SK-N-SH (cell line): Measurements from ENCODE around the gene GRIP1. TPM values are rescaled to one million over a fixed set of nuclear protein-coding genes. Genes with fewer than 3 reads are reported as not detected.

Experiments used
- CTCF ChIA-PET: fragments of 300-600, 350-600 bp; formaldehyde crosslinking; extraction: SDS; loops from one replicate; lab custom pipeline; 2021; lab: Yijun Ruan, JAX
- POLR2A ChIA-PET: fragments of 350-600 bp; sonication (Branson Sonifier 250); formaldehyde crosslinking; extraction: SDS; loops from one replicate; lab custom pipeline; 2020; ENCODE audit warnings: antibody characterized with exemption, inconsistent platforms; lab: Yijun Ruan, JAX
- DNase-seq: peaks from one replicate; pipeline ENCODE4 v3.0.0; 2012
- H2AFZ ChIP-seq: fragments of 200-600 bp; sonication (generic); 2 replicates; pipeline ENCODE4 v1.8.1; 2016; ENCODE audit warnings: antibody characterized with exemption, mild to moderate bottlenecking, low read depth
- H3F3A ChIP-seq: fragments of 200-600 bp; sonication (generic); replicated peaks from 2 replicates; pipeline ENCODE3; 2016; ENCODE audit warnings: antibody characterized with exemption, mild to moderate bottlenecking; ENCODE audit not compliant: insufficient read depth
- H3K27ac ChIP-seq, 2 experiments: fragments of 200-500 bp in 1 of 2; fragments of 200-600 bp in 1 of 2; sonication (Bioruptor generic) in 1 of 2; sonication (generic), shearing (Covaris generic) in 1 of 2; 2 replicates each; pipeline versions ENCODE4 v1.5.1 to v1.6.1; 2014 to 2016; ENCODE audit warnings: low read depth in 2 of 2, inconsistent platforms in 1 of 2, low read length in 1 of 2, mild to moderate bottlenecking in 1 of 2, mixed read lengths in 1 of 2
- H3K27me3 ChIP-seq: fragments of 200-600 bp; sonication (generic), shearing (Covaris generic); 2 replicates; pipeline ENCODE4 v1.6.1; 2016; ENCODE audit warnings: mixed run types; ENCODE audit not compliant: insufficient read depth
- H3K36me3 ChIP-seq, 2 experiments: fragments of 200-500 bp in 1 of 2; fragments of 200-600 bp in 1 of 2; sonication (Bioruptor generic) in 1 of 2; sonication (generic) in 1 of 2; replicated peaks in 1 of 2; 2 replicates each; pipeline versions ENCODE3 to v1.5.1; 2014 to 2016; ENCODE audit warnings: low read length in 1 of 2, mild to moderate bottlenecking in 1 of 2; ENCODE audit not compliant: insufficient read depth in 2 of 2, control insufficient read depth in 1 of 2
- H3K4me1 ChIP-seq, 2 experiments: fragments of 200-500 bp in 1 of 2; fragments of 200-600 bp in 1 of 2; sonication (Bioruptor generic) in 1 of 2; sonication (generic), shearing (Covaris generic) in 1 of 2; 2 replicates each; pipeline versions ENCODE4 v1.5.1 to v1.6.1; 2014 to 2016; ENCODE audit warnings: low read depth in 1 of 2, low read length in 1 of 2, mixed run types in 1 of 2; ENCODE audit not compliant: insufficient read depth in 2 of 2, control insufficient read depth in 1 of 2
- H3K4me2 ChIP-seq: fragments of 200-600 bp; sonication (generic), shearing (Covaris generic); 2 replicates; pipeline ENCODE4 v1.6.1; 2017; ENCODE audit warnings: mixed run types
- H3K4me3 ChIP-seq, 2 experiments: fragments of 200-500 bp in 1 of 2; fragments of 200-600 bp in 1 of 2; sonication (Bioruptor generic) in 1 of 2; sonication (generic), shearing (Covaris generic) in 1 of 2; 2 replicates each; pipeline versions ENCODE4 v1.5.1 to v1.8.1; 2014 to 2016; ENCODE audit warnings: low read depth in 2 of 2, inconsistent platforms in 1 of 2, low read length in 1 of 2, mild to moderate bottlenecking in 1 of 2, mixed read lengths in 1 of 2, moderate library complexity in 1 of 2
- H3K79me2 ChIP-seq: fragments of 200-600 bp; sonication (generic); 2 replicates; pipeline ENCODE4 v1.8.1; 2017; ENCODE audit warnings: mild to moderate bottlenecking; ENCODE audit not compliant: insufficient read depth
- H3K9ac ChIP-seq: fragments of 200-600 bp; sonication (generic); 2 replicates; pipeline ENCODE4 v1.6.1; 2017; ENCODE audit warnings: mixed run types
- H3K9me2 ChIP-seq: fragments of 200-600 bp; sonication (generic); 2 replicates; pipeline ENCODE4 v1.6.1; 2017; ENCODE audit warnings: mixed run types
- H3K9me3 ChIP-seq: fragments of 200-600 bp; sonication (generic); 2 replicates; pipeline ENCODE4 v1.6.1; 2017; ENCODE audit warnings: mixed run types, mild to moderate bottlenecking, moderate library complexity
- H4K20me1 ChIP-seq: fragments of 200-600 bp; sonication (generic); 2 replicates; pipeline ENCODE4 v1.6.1; 2017; ENCODE audit warnings: mild to moderate bottlenecking, mixed run types; ENCODE audit not compliant: insufficient read depth
- ELF1 ChIP-seq: IDR thresholded peaks from 2 replicates; pipeline ENCODE4 v1.4.0; 2012
- EP300 ChIP-seq, 2 experiments: IDR thresholded peaks; 2 replicates each; pipeline versions ENCODE4 v1.4.0 to v1.6.1; 2012; ENCODE audit warnings: borderline replicate concordance in 1 of 2, low read depth in 1 of 2, low read length in 1 of 2
- FOSL2 ChIP-seq: IDR thresholded peaks from 2 replicates; pipeline ENCODE4 v1.4.0; 2012; ENCODE audit warnings: low read depth, mild to moderate bottlenecking, moderate library complexity, borderline replicate concordance
- FOXJ3 ChIP-seq: sonication (generic); formaldehyde crosslinking; IDR thresholded peaks from 2 replicates; pipeline ENCODE4 v1.5.1; 2020; ENCODE audit warnings: mild to moderate bottlenecking, missing genetic modification reagents
- FOXM1 ChIP-seq: IDR thresholded peaks from 2 replicates; pipeline ENCODE4 v1.4.0; 2012; ENCODE audit warnings: low read depth, mild to moderate bottlenecking
- GABPA ChIP-seq: IDR thresholded peaks from 2 replicates; pipeline ENCODE4 v1.4.0; 2012; ENCODE audit warnings: low read depth, mild to moderate bottlenecking
- NFIC ChIP-seq: IDR thresholded peaks from 2 replicates; pipeline ENCODE4 v1.4.0; 2012; ENCODE audit warnings: borderline replicate concordance
- RAD21 ChIP-seq: IDR thresholded peaks from 2 replicates; pipeline ENCODE4 v1.6.1; 2012; ENCODE audit warnings: mild to moderate bottlenecking, low read length
- RCOR1 ChIP-seq: fragments of 150-350 bp; IDR thresholded peaks from 2 replicates; pipeline ENCODE4 v1.6.1; 2017; ENCODE audit warnings: antibody characterized with exemption, low read length
- RFX5 ChIP-seq: IDR thresholded peaks from 2 replicates; pipeline ENCODE4 v1.6.1; 2012; ENCODE audit warnings: mild to moderate bottlenecking, improper control_type of control experiment, low read length
- YY1 ChIP-seq: IDR thresholded peaks from 2 replicates; pipeline ENCODE4 v1.4.0; 2012; ENCODE audit warnings: low read depth, mild to moderate bottlenecking
- WGBS: methylation state at CpG from one replicate; pipeline ENCODE4 v1.1.6; 2017; ENCODE audit warnings: low lambda C conversion rate; 5-methylcytosine and 5-hydroxymethylcytosine counted together
- polyA plus RNA-seq, 3 experiments: library from polyadenylated mRNA; depleted of rRNA; stranded (reverse); fragments of >200 nt; gene quantifications; 2 replicates each; pipeline ENCODE4 v1.2.3, GENCODE V29; 2012
- TF ChIP-seq, protein P1 (sequence below): IDR thresholded peaks from 2 replicates; pipeline ENCODE4 v1.4.0; 2012; ENCODE audit warnings: low read depth
- TF ChIP-seq, protein P2 (sequence below): fragments of 150-350 bp; IDR thresholded peaks from 2 replicates; pipeline ENCODE4 v1.6.1; 2016; ENCODE audit warnings: mild to moderate bottlenecking, low read depth, low read length
- TF ChIP-seq, protein P3 (sequence below): IDR thresholded peaks from 2 replicates; pipeline ENCODE4 v1.4.0; 2012; ENCODE audit warnings: low read depth, borderline replicate concordance
- TF ChIP-seq, protein P4 (sequence below): fragments of 200-600 bp; sonication (generic); IDR thresholded peaks from 2 replicates; pipeline ENCODE4 v1.6.1; 2017; ENCODE audit warnings: antibody characterized with exemption, mild to moderate bottlenecking, moderate library complexity

GRIP1 gene
- polyA plus RNA-seq, 1 of the 3 experiments (the other 2 are of a cell fraction), result 0.07 TPM

DNA sequence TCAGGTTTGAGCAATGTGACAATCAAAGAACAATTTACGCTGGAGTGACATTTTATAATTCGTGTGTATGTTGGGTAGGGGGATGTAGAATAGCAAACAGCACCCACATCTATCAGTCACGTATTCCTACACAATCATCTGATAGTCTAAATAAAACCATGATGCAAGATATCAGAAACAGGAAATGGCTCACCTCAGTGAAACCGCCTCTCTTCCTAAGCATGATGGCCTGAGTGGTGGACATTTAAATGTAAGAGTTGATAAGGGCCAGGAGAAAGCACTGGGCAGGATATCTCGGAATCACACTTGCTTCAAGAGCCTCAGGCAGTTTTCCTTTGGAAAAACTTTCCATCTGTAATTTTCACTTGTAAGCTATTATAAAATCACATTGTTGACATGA lies 128.2 kb downstream of the GRIP1 start (continued):
- TF ChIP-seq EP300 (IDR thresholded peaks at IDR 0.05; ENCODE audit: borderline replicate concordance in 1 of 2, low read depth in 1 of 2, low read length in 1 of 2) (no peak), NFIC (no peak)
- TF ChIP-seq, protein P1, sequence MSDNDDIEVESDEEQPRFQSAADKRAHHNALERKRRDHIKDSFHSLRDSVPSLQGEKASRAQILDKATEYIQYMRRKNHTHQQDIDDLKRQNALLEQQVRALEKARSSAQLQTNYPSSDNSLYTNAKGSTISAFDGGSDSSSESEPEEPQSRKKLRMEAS, result no peak

DNA sequence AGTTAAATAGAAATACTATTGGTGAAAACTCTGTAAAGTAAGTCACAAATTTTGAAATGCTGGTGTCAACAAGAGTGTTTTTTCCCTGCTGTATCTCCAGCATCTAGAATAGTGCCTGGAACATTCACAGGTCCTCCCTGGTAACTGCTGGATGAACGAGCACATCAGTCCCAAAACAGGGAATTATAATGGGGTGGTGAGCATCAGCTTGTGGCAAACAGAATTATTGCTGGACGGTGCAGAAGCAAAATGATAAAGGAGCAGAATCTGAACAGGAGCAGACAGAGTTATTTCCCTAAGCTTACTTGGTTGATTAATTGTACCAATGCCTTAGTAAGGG lies 129.9 kb downstream of the GRIP1 start:
- H3K27me3 ChIP-seq, result no peaks in the 10 kb centered on the region
- WGBS, result 6% methylated on average over 2 of the region's 2 CpGs
- no peak for TF ChIP-seq FOSL2
- no peak for TF ChIP-seq RFX5
- TF ChIP-seq ELF1, result no peak
- no peak for TF ChIP-seq GABPA
- TF ChIP-seq FOXM1, result no peak
- TF ChIP-seq, protein P2, sequence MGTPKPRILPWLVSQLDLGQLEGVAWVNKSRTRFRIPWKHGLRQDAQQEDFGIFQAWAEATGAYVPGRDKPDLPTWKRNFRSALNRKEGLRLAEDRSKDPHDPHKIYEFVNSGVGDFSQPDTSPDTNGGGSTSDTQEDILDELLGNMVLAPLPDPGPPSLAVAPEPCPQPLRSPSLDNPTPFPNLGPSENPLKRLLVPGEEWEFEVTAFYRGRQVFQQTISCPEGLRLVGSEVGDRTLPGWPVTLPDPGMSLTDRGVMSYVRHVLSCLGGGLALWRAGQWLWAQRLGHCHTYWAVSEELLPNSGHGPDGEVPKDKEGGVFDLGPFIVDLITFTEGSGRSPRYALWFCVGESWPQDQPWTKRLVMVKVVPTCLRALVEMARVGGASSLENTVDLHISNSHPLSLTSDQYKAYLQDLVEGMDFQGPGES, result no peak
- TF ChIP-seq, protein P3, sequence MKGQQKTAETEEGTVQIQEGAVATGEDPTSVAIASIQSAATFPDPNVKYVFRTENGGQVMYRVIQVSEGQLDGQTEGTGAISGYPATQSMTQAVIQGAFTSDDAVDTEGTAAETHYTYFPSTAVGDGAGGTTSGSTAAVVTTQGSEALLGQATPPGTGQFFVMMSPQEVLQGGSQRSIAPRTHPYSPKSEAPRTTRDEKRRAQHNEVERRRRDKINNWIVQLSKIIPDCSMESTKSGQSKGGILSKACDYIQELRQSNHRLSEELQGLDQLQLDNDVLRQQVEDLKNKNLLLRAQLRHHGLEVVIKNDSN, result no peak
- TF ChIP-seq FOXJ3 (CRISPR knock-in tag), result no peak
- TF ChIP-seq, all 33 proteins: peak for 0
- Histone ChIP-seq H3K9ac (no peak overlapping the region), H3K27ac (no peak overlapping the region), H3K79me2 (no peaks in the 10 kb centered on the region), H3K4me3 (no peak overlapping the region), H3K4me1 (no peaks in the 10 kb centered on the region), H3K9me2 (0 out of 2 replicates have a peak, but pooled peaks cover 4% of the 10 kb centered on the region), H3K4me2 (no peak overlapping the region), H3F3A (no peaks in the 10 kb centered on the region), H3K9me3 (no peaks in the 10 kb centered on the region), H4K20me1 (no peaks in the 10 kb centered on the region), H3K36me3 (no peaks in the 10 kb centered on the region), H2AFZ (no peak overlapping the region)
- ChIA-PET CTCF (interaction anchor here (0.7 to 1.4 kb wide), 6 partner anchors 13 to 339 kb away, joined by 3 to 7 read pairs (median 4); no protein-coding TSS in a partner anchor), POLR2A (no interaction called here)
- DNase-seq, result no peak

DNA sequence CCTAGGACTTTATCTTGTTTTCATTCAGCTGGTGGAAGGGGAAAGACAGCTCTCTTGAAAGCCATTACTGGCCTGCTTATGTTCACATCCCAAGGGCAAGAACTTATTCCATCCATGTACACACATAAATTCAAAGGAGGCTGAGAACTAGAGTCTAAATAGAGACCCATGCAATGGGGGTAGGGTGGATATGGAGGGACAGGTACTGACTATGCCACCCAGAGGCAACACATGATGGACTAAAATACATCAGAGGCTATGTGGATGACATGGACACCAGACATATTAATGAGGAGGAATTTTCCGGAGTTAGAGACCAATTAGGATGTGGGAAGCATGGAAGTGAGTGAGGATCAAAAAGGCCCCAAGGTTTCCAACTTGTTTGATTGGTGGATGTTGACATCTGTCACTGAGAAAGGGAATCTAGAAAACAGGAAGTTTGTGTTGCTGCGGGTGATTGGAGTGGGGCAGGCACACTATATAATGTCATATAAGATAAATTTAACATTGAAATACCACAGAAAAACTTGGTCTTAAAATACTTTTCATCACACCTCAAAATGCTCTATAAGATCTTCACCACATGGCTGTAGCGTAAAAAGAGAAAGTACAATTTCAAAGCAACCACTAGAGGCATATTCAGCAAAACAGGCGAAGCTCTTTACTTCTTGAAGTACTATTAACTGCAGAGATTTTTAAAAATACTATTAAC lies 130.4 kb downstream of the GRIP1 start:
- POLR2A ChIA-PET, result no interaction called here
- H3K4me3 ChIP-seq, result no peak overlapping the region
- TF ChIP-seq, protein P4, sequence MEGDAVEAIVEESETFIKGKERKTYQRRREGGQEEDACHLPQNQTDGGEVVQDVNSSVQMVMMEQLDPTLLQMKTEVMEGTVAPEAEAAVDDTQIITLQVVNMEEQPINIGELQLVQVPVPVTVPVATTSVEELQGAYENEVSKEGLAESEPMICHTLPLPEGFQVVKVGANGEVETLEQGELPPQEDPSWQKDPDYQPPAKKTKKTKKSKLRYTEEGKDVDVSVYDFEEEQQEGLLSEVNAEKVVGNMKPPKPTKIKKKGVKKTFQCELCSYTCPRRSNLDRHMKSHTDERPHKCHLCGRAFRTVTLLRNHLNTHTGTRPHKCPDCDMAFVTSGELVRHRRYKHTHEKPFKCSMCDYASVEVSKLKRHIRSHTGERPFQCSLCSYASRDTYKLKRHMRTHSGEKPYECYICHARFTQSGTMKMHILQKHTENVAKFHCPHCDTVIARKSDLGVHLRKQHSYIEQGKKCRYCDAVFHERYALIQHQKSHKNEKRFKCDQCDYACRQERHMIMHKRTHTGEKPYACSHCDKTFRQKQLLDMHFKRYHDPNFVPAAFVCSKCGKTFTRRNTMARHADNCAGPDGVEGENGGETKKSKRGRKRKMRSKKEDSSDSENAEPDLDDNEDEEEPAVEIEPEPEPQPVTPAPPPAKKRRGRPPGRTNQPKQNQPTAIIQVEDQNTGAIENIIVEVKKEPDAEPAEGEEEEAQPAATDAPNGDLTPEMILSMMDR, result peak; percentile 47
- TF ChIP-seq FOXJ3 (CRISPR knock-in tag) (no peak), RCOR1 (no peak), ELF1 (no peak), YY1 (no peak), RAD21 (no peak), GABPA (no peak)
- TF ChIP-seq, all 33 proteins: peak for 1
- no peaks in the 10 kb centered on the region for H4K20me1 ChIP-seq
- no peak overlapping the region for H2AFZ ChIP-seq
- CTCF ChIA-PET, result interaction anchor here (0.9 to 1.4 kb wide), 5 partner anchors 12 to 196 kb away, joined by 3 to 7 read pairs (median 4); no protein-coding TSS in a partner anchor
- no peaks in the 10 kb centered on the region for H3K79me2 ChIP-seq
- H3F3A ChIP-seq, result no peaks in the 10 kb centered on the region
- no peaks in the 10 kb centered on the region for H3K9me3 ChIP-seq
- no peak overlapping the region for H3K4me2 ChIP-seq
- H3K9ac ChIP-seq, result no peak overlapping the region
- H3K27me3 ChIP-seq, result no peaks in the 10 kb centered on the region
- no peaks in the 10 kb centered on the region for H3K36me3 ChIP-seq
- H3K4me1 ChIP-seq, result no peaks in the 10 kb centered on the region
- 0 out of 2 replicates have a peak, but pooled peaks cover 4% of the 10 kb centered on the region for H3K9me2 ChIP-seq
- WGBS, result 32% methylated on average over 4 of the region's 4 CpGs
- no peak for DNase-seq
- no peak overlapping the region for H3K27ac ChIP-seq
